ENCODE data around the gene ONECUT3.

Gene ONECUT3

DNA sequence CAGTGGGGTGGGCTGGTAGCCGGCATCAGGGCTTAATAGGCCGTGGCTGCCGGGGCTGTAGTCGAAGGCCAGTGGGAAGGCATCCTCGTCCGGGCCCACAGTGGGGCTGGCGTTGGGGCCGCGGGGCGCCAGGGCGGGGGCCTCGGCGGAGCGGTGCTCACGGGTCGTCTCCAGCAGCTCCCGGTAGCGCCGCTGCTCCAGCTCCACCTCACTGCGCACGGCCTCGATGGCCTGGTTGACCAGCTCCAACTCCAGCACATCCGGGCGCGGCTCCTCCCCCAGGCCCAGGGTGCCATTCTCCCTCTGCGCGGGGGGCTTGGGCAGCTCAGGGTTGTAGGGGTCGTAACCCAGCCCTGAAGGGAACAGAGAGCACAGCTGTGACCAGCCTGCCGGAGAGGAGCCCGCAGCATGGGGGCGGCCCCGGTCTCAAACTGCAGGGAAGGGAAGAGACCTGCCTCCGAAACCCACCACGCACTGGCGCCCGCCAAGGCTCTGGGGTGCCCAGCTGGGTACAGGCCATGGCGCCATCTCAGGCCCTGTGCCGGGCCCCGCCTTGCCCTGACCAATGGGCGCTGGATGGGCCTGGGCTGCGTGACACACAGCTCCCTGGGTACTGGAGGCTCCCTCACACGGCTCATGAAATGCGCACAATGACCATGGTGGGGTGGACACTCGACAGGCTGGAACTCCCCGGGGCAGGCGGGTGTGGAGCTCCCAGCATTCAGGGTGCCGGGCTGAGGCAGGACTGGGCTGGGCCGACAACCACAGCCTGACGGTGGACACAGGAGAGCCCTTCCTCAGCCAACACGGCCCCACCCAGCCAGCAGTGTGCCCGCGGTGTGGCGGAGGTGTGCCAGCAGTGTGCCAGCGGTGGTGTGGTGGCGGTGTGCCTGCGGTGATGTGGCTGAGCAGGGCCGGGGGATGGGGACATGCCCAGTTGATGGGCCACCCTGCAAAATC lies 75.3 kb downstream of the ONECUT3 start:
- DNase-seq (ENCODE audit: low read depth in 1 of 2, low spot score in 1 of 2), result no peak
- H3K4me3 ChIP-seq (replicated peaks; ENCODE audit: insufficient read depth, low read length), result no peak overlapping the region
- no peak overlapping the region for H3K27ac ChIP-seq (replicated peaks)
- H3K27me3 ChIP-seq (ENCODE audit: insufficient read depth, poor library complexity, severe bottlenecking), result no peaks in the 10 kb centered on the region
- TF ChIP-seq POLR2AphosphoS5 (IDR thresholded peaks at IDR 0.05; ENCODE audit: low read depth) (0 out of 2 replicates have a peak, but pooled peaks have one; percentile 8), GABPA (IDR thresholded peaks at IDR 0.05; ENCODE audit: low read depth) (no peak)

GRCh38 chr19:1829958-1830357 lies 76.7 kb downstream of the ONECUT3 start:
- TF ChIP-seq POLR2AphosphoS5 (IDR thresholded peaks at IDR 0.05; ENCODE audit: low read depth), result no peak
- no peak overlapping the region for H3K27ac ChIP-seq (replicated peaks)
- no peak for DNase-seq (ENCODE audit: low read depth in 1 of 2, low spot score in 1 of 2)
- H3K4me3 ChIP-seq (replicated peaks; ENCODE audit: insufficient read depth, low read length), result no peak overlapping the region
- no peaks in the 10 kb centered on the region for H3K27me3 ChIP-seq (ENCODE audit: insufficient read depth, poor library complexity, severe bottlenecking)

GRCh38 chr19:1830568-1830967 lies 77.3 kb downstream of the ONECUT3 start:
- H3K4me3 ChIP-seq (replicated peaks; ENCODE audit: insufficient read depth, low read length), result no peak overlapping the region

More at GRCh38 chr19:1830568-1830967, 77.3 kb downstream of the ONECUT3 start:
- Histone ChIP-seq H3K27me3 (ENCODE audit: insufficient read depth, poor library complexity, severe bottlenecking) (no peaks in the 10 kb centered on the region), H3K27ac (replicated peaks) (no peak overlapping the region)
- no peak for DNase-seq (ENCODE audit: low read depth in 1 of 2, low spot score in 1 of 2)
- TF ChIP-seq CTCF (IDR thresholded peaks at IDR 0.05; ENCODE audit: insufficient read depth, low read length) (no peak), GABPA (IDR thresholded peaks at IDR 0.05; ENCODE audit: low read depth) (no peak), POLR2AphosphoS5 (IDR thresholded peaks at IDR 0.05; ENCODE audit: low read depth) (no peak)

Small RNA genes within 50 kb of the gene (microRNA-seq; reads per million reads assigned to microRNA genes)
- 1.5 reads per million for gene MIR1909
